Ovary (tissue), 10 donors: ENCODE measurements around the gene ILF2. TPM values are rescaled to one million over a fixed set of nuclear protein-coding genes. Genes with fewer than 3 reads are reported as not detected.
A peak's percentile ranks its signal among the peaks of the same experiment; 100 is the strongest.
"Not testable (repeated sequence)": the region's sequence is repeated elsewhere in the genome, so short reads cannot be mapped to it uniquely, and the experiment has no call there.

Experiments
- DNase-seq, 5 donors: peaks; one replicate each; pipeline ENCODE4 v3.0.0-alpha.2; 2019 to 2020
- H3K27ac ChIP-seq, 2 donors: fragments of 200-600 bp; one replicate each; pipeline versions ENCODE4 v1.5.1 to v1.8.0; 2019 to 2022
- H3K27me3 ChIP-seq: fragments of 200-600 bp; one replicate; pipeline ENCODE4 v1.8.0; 2022
- H3K36me3 ChIP-seq: fragments of 200-600 bp; sonication (generic); one replicate; pipeline ENCODE4 v1.5.1; 2019
- H3K4me1 ChIP-seq: one replicate; pipeline ENCODE4 v1.8.1; 2013; ENCODE audit warnings: mild to moderate bottlenecking, moderate library complexity; ENCODE audit not compliant: insufficient read depth
- H3K4me3 ChIP-seq: fragments of 200-600 bp; sonication (generic); one replicate; pipeline ENCODE4 v1.5.1; 2017
- H3K9me3 ChIP-seq, 2 donors: fragments of 200-600 bp in 1 of 2; sonication (generic) in 1 of 2; one replicate each; pipeline versions ENCODE4 v1.5.1 to v1.8.1; 2013 to 2019; ENCODE audit warnings: mild to moderate bottlenecking in 1 of 2, moderate library complexity in 1 of 2
- CTCF ChIP-seq, 3 donors: fragments of 450-650 bp in 2 of 3; fragments of 200-600 bp in 1 of 3; IDR thresholded peaks; one replicate each; pipeline versions ENCODE4 v1.5.1 to v1.8.0; 2016 to 2022; ENCODE audit warnings: antibody characterized with exemption in 3 of 3, mild to moderate bottlenecking in 1 of 3
- EP300 ChIP-seq: sonication (generic); formaldehyde crosslinking; IDR thresholded peaks from one replicate; pipeline ENCODE4 v1.6.1; 2017; ENCODE audit warnings: antibody characterized with exemption
- POLR2A ChIP-seq: fragments of 450-650 bp; IDR thresholded peaks from one replicate; pipeline ENCODE4 v1.6.1; 2017; ENCODE audit warnings: antibody characterized with exemption, mild to moderate bottlenecking, moderate library complexity
- WGBS, 3 donors: extraction: QIAGEN DNeasy Blood & Tissue Kit in 1 of 3; methylation state at CpG; one replicate each; pipeline versions ENCODE4 v1.1.5 to v1.1.7; 2013 to 2017; 5-methylcytosine and 5-hydroxymethylcytosine counted together
- intact Hi-C, 4 donors: fragments of 100-400 bp; cut with DNase I; formaldehyde crosslinking; loops; one replicate each; pipeline versions ENCODE4 v1.11.0 to v1.15.1; 2022 to 2023
- long read RNA-seq, 3 donors: library from polyadenylated mRNA in 2 of 3; unstranded in 2 of 3; transcript quantifications; one replicate each; pipeline ENCODE4 v2.0.0 and lab custom pipeline, GENCODE V29; 2021 to 2026
- polyA plus RNA-seq, 2 donors: library from polyadenylated mRNA; stranded (reverse); fragments of 200-250 nt in 1 of 2; fragments of 350-450 nt in 1 of 2; fragmentation: Illumina TruSeq in 1 of 2; extraction: RNeasy Lipid Tissue Mini Kit (QIAGEN cat#74804) in 1 of 2; gene quantifications; one replicate each; pipeline ENCODE4 v1.2.3, GENCODE V29; 2013 to 2014
- total RNA-seq, 7 donors: library from RNA; depleted of rRNA in 2 of 7; stranded (reverse); fragments of >200 nt in 2 of 7; fragmentation: NEBNext Ultra II Directional in 3 of 7; extraction: Animal tissue kit (Norgen Biotek cat#: 25700) in 3 of 7; gene quantifications; one replicate each; pipeline versions ENCODE4 v1.1.0 to v1.2.4, GENCODE V29; 2016 to 2023
- donor health status: DM: no; HTN: no; CAD: no; lungs with moderate emphysema.
- donor health status: DM: no; HTN: no; CAD: no.
- donor health status: Bipolar disorder and iron deficiency.
- donor health status: DM: yes; HTN: yes; CAD: no.
- donor health status: DM: no; HTN: no; CAD: no.
- donor health status: DM: yes; HTN: yes; CAD: no.

The ILF2 gene
- total RNA-seq (100 to 1,000 TPM in 6 of 7 donors, 10 to 100 TPM in 1; 92.5 to 133 (median 122) TPM), polyA plus RNA-seq (100 to 1,000 TPM in 1 of 2 donors, 10 to 100 TPM in 1; 87.3 to 206 TPM)
- long read RNA-seq, donor 1, transcript ILF2-201 (14 exons, 1,659 nt) = major isoform, 611 of 656 reads
- long read RNA-seq, donor 1, partial matches to known transcripts = 17 of 656 reads
- long read RNA-seq, donor 1, other reads (novel, unspliced or antisense) = 26 of 656 reads
- long read RNA-seq, donor 2, transcript ILF2-201 (14 exons, 1,659 nt) = major isoform, 122 of 247 reads
- long read RNA-seq, donor 2, partial matches to known transcripts = 125 of 247 reads
- long read RNA-seq, donor 2, other reads (novel, unspliced or antisense) = 0 of 247 reads
- long read RNA-seq, donor 3, transcript ILF2-201 (14 exons, 1,659 nt) = major isoform, 120 of 135 reads
- long read RNA-seq, donor 3, partial matches to known transcripts = 4 of 135 reads
- long read RNA-seq, donor 3, other reads (novel, unspliced or antisense) = 11 of 135 reads

GRCh38 chr1:153670859-153671627, at the start of gene ILF2:
Gene ILF2 (minus strand): TSS chr1:153670993. CDS start chr1:153670922, 71 bp downstream.
- intact Hi-C loops = loop anchor here in 3 of 4 donors (5.0 to 10.0 kb wide), 4 partner anchors 94 to 316 kb away; partner anchors contain the start of genes DENND4B (in 2 of the 3) and RAB13 (in 2 of the 3)
- Histone ChIP-seq H3K4me1 (peaks cover 3% of the 10 kb centered on the region), H3K27ac (peak within 1 kb of the TSS; percentile 49 to 78), H3K27me3 (no peaks in the 10 kb centered on the region), H3K9me3 (no peaks in the 10 kb centered on the region), H3K36me3 (no peaks in the 10 kb centered on the region), H3K4me3 (peak within 1 kb of the TSS; percentile 71)
- peak; percentile 96 to 99 (median 97) for DNase-seq
- 0 to 1% (median 1%) methylated on average over 35 of the region's 35 CpGs for WGBS, 3 donors
- TF ChIP-seq EP300 = peak; percentile 41
- peak in 1 of 3 donors; percentile 36 for TF ChIP-seq CTCF (IDR thresholded peaks at IDR 0.05)
- peak; percentile 94 for TF ChIP-seq POLR2A

GRCh38 chr1:153717330-153717729, 46.5 kb upstream of the ILF2 start:
- no peak for TF ChIP-seq CTCF (IDR thresholded peaks at IDR 0.05)
- TF ChIP-seq POLR2A = no peak
- no peak for TF ChIP-seq EP300
- no peaks in the 10 kb centered on the region for H3K27me3 ChIP-seq
- 75 to 87% (median 80%) methylated on average over 3 of the region's 3 CpGs for WGBS, 3 donors
- no peaks in the 10 kb centered on the region for H3K36me3 ChIP-seq
- no peaks in the 10 kb centered on the region for H3K4me1 ChIP-seq
- no peak overlapping the region for H3K27ac ChIP-seq
- DNase-seq = no peak
- H3K4me3 ChIP-seq = no peak overlapping the region
- no peaks in the 10 kb centered on the region for H3K9me3 ChIP-seq
- intact Hi-C loops = no loop called here

GRCh38 chr1:153716211-153716610, 45.4 kb upstream of the ILF2 start:
- intact Hi-C loops, H3K27me3 ChIP-seq, H3K36me3 ChIP-seq, H3K27ac ChIP-seq, H3K4me1 ChIP-seq, H3K4me3 ChIP-seq, DNase-seq, H3K9me3 ChIP-seq: not testable (repeated sequence)
- WGBS, 3 donors = 81 to 88% (median 82%) methylated on average over 5 of the region's 5 CpGs

- Histone ChIP-seq H3K36me3 (no peaks in the 10 kb centered on the region), H3K27me3 (no peaks in the 10 kb centered on the region), H3K9me3 (no peaks in the 10 kb centered on the region), H3K4me1 (no peaks in the 10 kb centered on the region), H3K27ac (no peak overlapping the region), H3K4me3 (no peak overlapping the region)
- 38 to 48% (median 47%) methylated on average over 7 of the region's 7 CpGs for WGBS, 3 donors
- TF ChIP-seq CTCF (IDR thresholded peaks at IDR 0.05) (no peak), EP300 (no peak), POLR2A (no peak)
- intact Hi-C loops = no loop called here
- DNase-seq = no peak
Measured at GRCh38 chr1:153711026-153711425, 40.2 kb upstream of the ILF2 start.
